Measurements from ENCODE around the gene FANCD2.
A peak's percentile ranks its signal among the peaks of the same experiment; 100 is the strongest.

FANCD2 gene

GRCh38 chr3:10149226-10149625 is 123.0 kb downstream of the FANCD2 start:
- Histone ChIP-seq H3K27ac (peak overlapping the region; percentile 76), H3K4me1 (ENCODE audit: control insufficient read depth in 1 of 2, insufficient read depth in 1 of 2, low read depth in 1 of 2, low read length in 1 of 2) (peaks cover 10 to 25% of the 10 kb centered on the region in 2 experiments), H3K36me3 (peaks cover 59% of the 10 kb centered on the region), H3K27me3 (no peaks in the 10 kb centered on the region), H3K4me3 (ENCODE audit: low read depth in 1 of 2, low read length in 1 of 2) (no peak overlapping the region), H3K9me3 (no peaks in the 10 kb centered on the region)
- TF ChIP-seq, protein P1, sequence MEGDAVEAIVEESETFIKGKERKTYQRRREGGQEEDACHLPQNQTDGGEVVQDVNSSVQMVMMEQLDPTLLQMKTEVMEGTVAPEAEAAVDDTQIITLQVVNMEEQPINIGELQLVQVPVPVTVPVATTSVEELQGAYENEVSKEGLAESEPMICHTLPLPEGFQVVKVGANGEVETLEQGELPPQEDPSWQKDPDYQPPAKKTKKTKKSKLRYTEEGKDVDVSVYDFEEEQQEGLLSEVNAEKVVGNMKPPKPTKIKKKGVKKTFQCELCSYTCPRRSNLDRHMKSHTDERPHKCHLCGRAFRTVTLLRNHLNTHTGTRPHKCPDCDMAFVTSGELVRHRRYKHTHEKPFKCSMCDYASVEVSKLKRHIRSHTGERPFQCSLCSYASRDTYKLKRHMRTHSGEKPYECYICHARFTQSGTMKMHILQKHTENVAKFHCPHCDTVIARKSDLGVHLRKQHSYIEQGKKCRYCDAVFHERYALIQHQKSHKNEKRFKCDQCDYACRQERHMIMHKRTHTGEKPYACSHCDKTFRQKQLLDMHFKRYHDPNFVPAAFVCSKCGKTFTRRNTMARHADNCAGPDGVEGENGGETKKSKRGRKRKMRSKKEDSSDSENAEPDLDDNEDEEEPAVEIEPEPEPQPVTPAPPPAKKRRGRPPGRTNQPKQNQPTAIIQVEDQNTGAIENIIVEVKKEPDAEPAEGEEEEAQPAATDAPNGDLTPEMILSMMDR (IDR thresholded peaks at IDR 0.05): no peak

DNA sequence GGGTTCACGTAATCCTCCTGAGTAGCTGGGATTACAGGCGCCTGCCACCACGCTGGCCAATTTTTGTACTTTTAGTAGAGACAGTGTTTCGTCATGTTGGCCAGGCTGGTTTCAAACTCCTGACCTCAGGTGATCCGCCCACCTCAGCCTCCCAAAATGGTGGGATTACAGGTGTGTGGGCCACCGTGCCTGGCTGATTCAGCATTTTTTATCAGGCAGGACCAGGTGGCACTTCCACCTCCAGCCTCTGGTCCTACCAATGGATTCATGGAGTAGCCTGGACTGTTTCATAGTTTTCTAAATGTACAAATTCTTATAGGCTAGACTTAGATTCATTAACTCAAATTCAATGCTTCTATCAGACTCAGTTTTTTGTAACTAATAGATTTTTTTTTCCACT is 124.8 kb downstream of the FANCD2 start:
- Histone ChIP-seq H3K4me3 (ENCODE audit: low read depth in 1 of 2, low read length in 1 of 2) (no peak overlapping the region), H3K4me1 (ENCODE audit: control insufficient read depth in 1 of 2, insufficient read depth in 1 of 2, low read depth in 1 of 2, low read length in 1 of 2) (peaks cover 7 to 15% of the 10 kb centered on the region in 2 experiments), H3K36me3 (peaks cover 72% of the 10 kb centered on the region), H3K27me3 (no peaks in the 10 kb centered on the region), H3K9me3 (no peaks in the 10 kb centered on the region), H3K27ac (no peak overlapping the region)
- TF ChIP-seq, protein P1 (IDR thresholded peaks at IDR 0.05): no peak
